ENCODE results near the gene SLC6A9.

Gene SLC6A9

GRCh38 chr1:43969746-43970466, 61.4 kb downstream of the SLC6A9 start, which contains the start of gene DPH2:
DPH2 (plus strand) TSS chr1:43970010; CDS start chr1:43970176, 166 bp downstream.
- H3K4me3 ChIP-seq (ENCODE audit: low read depth, low read length) = peak within 1 kb of the TSS; percentile 96
- peak; percentile 14 for TF ChIP-seq CTCF (IDR thresholded peaks at IDR 0.05; ENCODE audit: low read depth, low read length, missing control alignments)
- peak; percentile 93 for DNase-seq (ENCODE audit: low read depth)
- in situ Hi-C loops (cut with HindIII; ENCODE audit: low sequenced_read_pairs) = loop anchor here (5.0 to 10.0 kb wide), 2 partner anchors 55 to 203 kb away; no protein-coding TSS in a partner anchor

DNA sequence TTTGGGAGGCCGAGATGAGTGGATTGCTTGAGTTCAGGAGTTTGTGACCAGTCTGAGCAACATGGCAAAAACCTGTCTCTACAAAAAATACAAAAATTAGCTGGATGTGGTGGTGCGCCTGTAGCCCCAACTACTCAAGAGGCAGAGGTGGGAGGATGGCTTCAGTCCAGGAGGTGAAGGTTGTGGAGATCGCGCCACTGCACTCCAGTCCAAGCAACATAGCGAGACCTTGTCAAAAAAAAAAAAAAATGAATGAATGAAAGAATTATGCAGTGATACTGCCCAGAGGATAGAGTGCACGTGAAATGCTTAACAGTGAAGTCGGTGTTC, 61.9 kb downstream of the SLC6A9 start:
- in situ Hi-C loops (cut with HindIII; ENCODE audit: low sequenced_read_pairs) = no loop called here
- peak overlapping the region; percentile 96 for H3K4me3 ChIP-seq (ENCODE audit: low read depth, low read length)
- TF ChIP-seq CTCF (IDR thresholded peaks at IDR 0.05; ENCODE audit: low read depth, low read length, missing control alignments) = no peak
- DNase-seq (ENCODE audit: low read depth) = no peak

- no peak for TF ChIP-seq CTCF (IDR thresholded peaks at IDR 0.05; ENCODE audit: low read depth, low read length, missing control alignments)
- no peak overlapping the region for H3K4me3 ChIP-seq (ENCODE audit: low read depth, low read length)
- peak; percentile 11 for DNase-seq (ENCODE audit: low read depth)
- in situ Hi-C loops (cut with HindIII; ENCODE audit: low sequenced_read_pairs) = no loop called here
Measured at GRCh38 chr1:43968348-43968948, 62.8 kb downstream of the SLC6A9 start.

- no peak for DNase-seq (ENCODE audit: low read depth)
- no peak for TF ChIP-seq CTCF (IDR thresholded peaks at IDR 0.05; ENCODE audit: low read depth, low read length, missing control alignments)
- no peak overlapping the region for H3K4me3 ChIP-seq (ENCODE audit: low read depth, low read length)
- in situ Hi-C loops (cut with HindIII; ENCODE audit: low sequenced_read_pairs) = no loop called here
Measured at GRCh38 chr1:43965316-43965715, 65.9 kb downstream of the SLC6A9 start.

- H3K4me3 ChIP-seq (ENCODE audit: low read depth, low read length) = no peak overlapping the region
- no peak for TF ChIP-seq CTCF (IDR thresholded peaks at IDR 0.05; ENCODE audit: low read depth, low read length, missing control alignments)
- in situ Hi-C loops (cut with HindIII; ENCODE audit: low sequenced_read_pairs) = no loop called here
- no peak for DNase-seq (ENCODE audit: low read depth)
Measured at GRCh38 chr1:43963890-43964289, 67.4 kb downstream of the SLC6A9 start.

- no peak for DNase-seq (ENCODE audit: low read depth)
- no peak overlapping the region for H3K4me3 ChIP-seq (ENCODE audit: low read depth, low read length)
- no peak for TF ChIP-seq CTCF (IDR thresholded peaks at IDR 0.05; ENCODE audit: low read depth, low read length, missing control alignments)
- in situ Hi-C loops (cut with HindIII; ENCODE audit: low sequenced_read_pairs) = no loop called here
Measured at GRCh38 chr1:43963006-43963405, 68.3 kb downstream of the SLC6A9 start.
